Activated T-cell treated with anti-CD3 and anti-CD28 coated beads, Interleukin-2, amount 50 U/mL, for 24 hours (primary cell): ENCODE measurements around the gene CD2.

Source experiments
- DNase-seq: peaks from one replicate; pipeline ENCODE4 v3.0.0-alpha.2; 2020
- H3K27ac Mint-ChIP-seq: 2 replicates; pipeline ENCODE4 v1.8.0; 2020; ENCODE audit warnings: mild to moderate bottlenecking, mixed read lengths
- H3K27me3 Mint-ChIP-seq: 2 replicates; pipeline ENCODE4 v1.8.0; 2020; ENCODE audit warnings: mixed read lengths
- H3K36me3 Mint-ChIP-seq: 2 replicates; pipeline ENCODE4 v1.8.0; 2020; ENCODE audit warnings: low read depth, mixed read lengths
- H3K4me1 Mint-ChIP-seq: 2 replicates; pipeline ENCODE4 v1.8.0; 2020; ENCODE audit warnings: low read depth, mixed read lengths
- H3K4me3 Mint-ChIP-seq: 2 replicates; pipeline ENCODE4 v1.8.0; 2020; ENCODE audit warnings: mild to moderate bottlenecking, moderate library complexity, mixed read lengths
- H3K9me3 Mint-ChIP-seq: 2 replicates; pipeline ENCODE4 v1.8.0; 2020; ENCODE audit warnings: mixed read lengths

CD2 gene

GRCh38 chr1:116754198-116754977 lies at the start of gene CD2:
Gene CD2 (plus strand): TSS chr1:116754430. CDS start chr1:116754493, 63 bp downstream.
- H3K4me1 Mint-ChIP-seq, result peaks cover 34% of the 10 kb centered on the region
- H3K27ac Mint-ChIP-seq, result peak within 1 kb of the TSS; percentile 97
- no peaks in the 10 kb centered on the region for H3K27me3 Mint-ChIP-seq
- peaks cover 65% of the 10 kb centered on the region for H3K36me3 Mint-ChIP-seq
- peak within 1 kb of the TSS; percentile 94 for H3K4me3 Mint-ChIP-seq
- H3K9me3 Mint-ChIP-seq, result peaks cover 9% of the 10 kb centered on the region
- peak; percentile 66 for DNase-seq

DNA sequence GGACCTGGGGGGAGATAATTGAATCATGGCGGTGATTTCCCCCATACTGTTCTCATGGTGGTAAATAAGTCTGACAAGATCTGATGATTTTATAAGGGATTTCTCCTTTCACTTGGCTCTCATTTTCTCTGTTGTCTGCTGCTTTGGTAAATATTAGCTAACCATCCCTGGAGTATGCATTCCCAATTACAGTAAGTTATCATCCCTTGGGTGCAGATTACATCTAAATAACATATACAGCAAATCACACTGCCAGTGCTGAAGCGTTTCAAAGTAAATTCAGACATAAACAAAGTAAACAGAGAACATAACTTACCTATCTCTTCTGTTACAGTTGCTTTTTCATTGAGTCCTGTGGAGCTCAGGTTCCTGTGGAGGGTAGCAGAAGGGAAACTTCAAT lies 48.1 kb upstream of the CD2 start:
- Mint-ChIP-seq H3K9me3 (peaks cover 5% of the 10 kb centered on the region), H3K36me3 (no peaks in the 10 kb centered on the region), H3K27ac (no peak overlapping the region), H3K4me1 (peaks cover under 1% of the 10 kb centered on the region), H3K27me3 (no peaks in the 10 kb centered on the region), H3K4me3 (no peak overlapping the region)
- no peak for DNase-seq

GRCh38 chr1:116706841-116707240 lies 47.4 kb upstream of the CD2 start:
- H3K27me3 Mint-ChIP-seq, result no peaks in the 10 kb centered on the region
- no peak for DNase-seq
- no peak overlapping the region for H3K4me3 Mint-ChIP-seq
- H3K9me3 Mint-ChIP-seq, result peaks cover 3% of the 10 kb centered on the region
- no peaks in the 10 kb centered on the region for H3K36me3 Mint-ChIP-seq
- no peak overlapping the region for H3K27ac Mint-ChIP-seq
- H3K4me1 Mint-ChIP-seq, result peaks cover 3% of the 10 kb centered on the region

DNA sequence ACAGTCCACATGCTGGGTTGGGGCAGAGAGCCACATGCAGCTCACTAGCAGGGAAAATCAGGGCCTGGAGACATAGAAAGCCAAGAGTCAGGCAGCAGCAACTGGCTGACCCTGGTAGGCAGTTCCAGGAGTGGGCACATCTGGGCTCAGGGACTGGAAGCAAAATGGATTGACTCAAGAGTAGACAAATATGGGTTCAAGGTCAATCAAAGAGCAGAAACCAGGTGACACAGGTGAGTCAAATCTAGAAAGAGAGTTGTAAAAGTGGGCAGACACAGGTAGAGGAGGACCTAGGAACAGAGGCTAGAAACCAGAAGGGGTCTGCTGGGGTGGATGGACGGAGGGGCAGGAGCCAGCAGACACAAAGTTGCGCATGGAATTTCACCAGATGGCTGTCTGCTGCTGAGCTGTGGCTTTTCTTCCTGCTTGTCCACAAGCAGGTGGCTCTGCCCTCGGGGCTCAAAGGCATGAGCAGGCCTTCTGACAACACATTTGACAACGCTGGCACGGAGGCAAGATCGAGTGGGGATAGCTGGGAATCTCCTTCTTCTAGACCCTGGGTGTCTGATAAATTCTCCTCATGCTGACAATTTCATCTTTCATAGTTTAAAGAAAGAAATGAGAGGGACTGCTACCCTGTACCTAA lies 45.9 kb upstream of the CD2 start:
- no peak for DNase-seq
- Mint-ChIP-seq H3K4me1 (peaks cover 11% of the 10 kb centered on the region), H3K36me3 (no peaks in the 10 kb centered on the region), H3K27me3 (no peaks in the 10 kb centered on the region), H3K27ac (no peak overlapping the region), H3K4me3 (no peak overlapping the region), H3K9me3 (peaks cover 3% of the 10 kb centered on the region)

DNA sequence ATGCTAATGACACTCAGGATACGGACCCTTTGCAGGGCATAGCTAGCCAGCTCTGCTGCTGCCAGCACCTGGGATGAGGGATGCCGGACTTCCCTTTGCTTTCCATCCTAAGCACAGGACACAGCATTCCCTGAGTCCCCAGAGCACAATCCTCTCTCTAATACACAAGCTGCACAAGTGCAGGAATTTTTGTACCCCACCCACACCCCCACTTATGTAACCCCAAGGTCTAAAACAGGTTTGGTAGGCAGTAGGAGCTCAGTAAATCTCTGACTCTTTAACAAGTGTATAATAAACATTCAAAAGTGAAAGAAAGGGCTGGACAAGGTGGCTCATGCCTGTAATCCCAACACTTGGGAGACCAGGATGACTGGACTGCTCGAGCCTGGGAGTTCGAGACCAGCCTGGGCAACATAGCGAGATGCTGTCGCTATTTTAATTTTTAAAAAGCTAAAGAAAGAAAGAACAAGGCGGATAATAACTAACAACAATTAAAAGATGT lies 44.5 kb upstream of the CD2 start:
- no peaks in the 10 kb centered on the region for H3K27me3 Mint-ChIP-seq
- no peak for DNase-seq
- no peaks in the 10 kb centered on the region for H3K36me3 Mint-ChIP-seq
- H3K4me3 Mint-ChIP-seq, result no peak overlapping the region
- peaks cover 11% of the 10 kb centered on the region for H3K4me1 Mint-ChIP-seq
- H3K27ac Mint-ChIP-seq, result no peak overlapping the region
- peaks cover 3% of the 10 kb centered on the region for H3K9me3 Mint-ChIP-seq

- no peak overlapping the region for H3K4me3 Mint-ChIP-seq
- H3K36me3 Mint-ChIP-seq, result no peaks in the 10 kb centered on the region
- peaks cover 11% of the 10 kb centered on the region for H3K4me1 Mint-ChIP-seq
- H3K9me3 Mint-ChIP-seq, result peaks cover 3% of the 10 kb centered on the region
- H3K27ac Mint-ChIP-seq, result no peak overlapping the region
- H3K27me3 Mint-ChIP-seq, result no peaks in the 10 kb centered on the region
- no peak for DNase-seq
Measured at GRCh38 chr1:116710420-116711262, 43.6 kb upstream of the CD2 start.

DNA sequence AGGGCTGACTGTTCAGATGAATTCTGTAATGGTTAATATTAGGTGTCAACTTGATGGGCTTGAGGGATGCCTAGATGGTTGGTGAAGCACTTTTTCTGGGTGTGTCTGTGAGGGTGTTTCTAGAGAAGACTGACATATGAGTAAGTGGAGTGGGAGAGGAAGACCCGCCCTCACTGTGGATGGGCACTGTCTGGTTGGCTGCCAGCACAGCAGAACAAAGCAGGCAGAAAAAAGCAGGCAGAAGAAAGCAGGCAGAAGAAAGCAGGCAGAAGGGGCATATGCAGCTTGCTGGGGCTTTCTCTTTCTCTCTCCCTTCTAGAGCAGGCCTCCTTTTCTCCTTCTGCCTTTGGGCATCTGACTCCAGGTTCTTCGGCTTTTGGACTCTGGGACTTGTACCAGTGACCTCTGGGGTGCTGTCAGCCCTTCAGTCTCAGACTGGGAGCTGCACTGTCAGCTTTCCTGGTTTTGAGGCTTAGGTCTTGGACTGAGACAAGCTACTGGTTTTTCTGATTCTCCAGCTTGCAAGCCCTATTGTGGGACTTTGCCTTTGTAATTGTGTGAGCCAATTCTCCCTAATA lies 42.9 kb upstream of the CD2 start:
- H3K27ac Mint-ChIP-seq, result no peak overlapping the region

DNA sequence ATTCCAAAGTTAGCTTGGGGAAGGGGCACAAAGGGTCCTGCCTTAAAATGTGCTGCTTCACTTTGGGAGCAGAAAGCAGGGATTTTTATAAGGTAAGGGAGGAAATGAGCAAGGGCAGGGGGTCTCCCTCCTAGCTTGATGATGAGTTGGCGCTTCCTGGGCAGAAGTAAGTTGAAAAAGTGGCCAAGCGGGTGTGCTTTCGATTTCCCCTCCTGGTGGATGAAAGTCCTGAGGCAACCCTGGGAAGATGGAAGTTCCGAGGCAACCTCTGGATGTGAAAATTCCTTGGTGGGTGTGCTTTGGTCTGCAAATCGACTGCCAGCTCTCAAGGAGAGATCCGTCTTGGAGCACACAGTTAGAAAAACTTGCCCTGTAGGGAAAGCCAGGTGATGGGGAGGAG lies 41.7 kb upstream of the CD2 start:
- H3K27me3 Mint-ChIP-seq, result no peaks in the 10 kb centered on the region
- no peak overlapping the region for H3K27ac Mint-ChIP-seq
- H3K36me3 Mint-ChIP-seq, result no peaks in the 10 kb centered on the region
- DNase-seq, result no peak
- no peaks in the 10 kb centered on the region for H3K9me3 Mint-ChIP-seq
- H3K4me3 Mint-ChIP-seq, result no peak overlapping the region
- peaks cover 11% of the 10 kb centered on the region for H3K4me1 Mint-ChIP-seq

More for the DNA sequence above, 42.9 kb upstream of the CD2 start:
- Mint-ChIP-seq H3K9me3 (no peaks in the 10 kb centered on the region), H3K27me3 (no peaks in the 10 kb centered on the region), H3K4me1 (peaks cover 11% of the 10 kb centered on the region), H3K4me3 (no peak overlapping the region), H3K36me3 (no peaks in the 10 kb centered on the region)
- no peak for DNase-seq

DNA sequence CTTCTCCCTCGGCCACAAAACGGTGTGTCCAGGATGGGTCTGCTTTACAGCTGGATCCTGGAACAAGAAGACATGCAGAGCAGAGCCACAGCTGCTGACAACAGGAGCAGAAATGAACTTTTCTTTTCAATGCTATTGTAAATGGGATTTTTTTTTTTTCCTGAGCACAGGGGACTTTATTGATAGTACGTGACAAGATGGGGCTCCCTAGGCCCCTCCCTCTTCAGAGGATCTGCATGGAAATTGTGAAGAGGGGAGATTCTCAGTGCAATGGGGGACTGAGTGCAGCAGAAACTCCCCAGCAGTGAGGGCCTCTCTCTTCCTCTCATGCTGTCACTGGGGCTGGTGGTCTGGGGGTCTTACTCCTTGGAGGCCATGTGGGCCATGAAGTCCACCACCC lies 40.8 kb upstream of the CD2 start:
- H3K4me1 Mint-ChIP-seq, result peaks cover 11% of the 10 kb centered on the region

DNA sequence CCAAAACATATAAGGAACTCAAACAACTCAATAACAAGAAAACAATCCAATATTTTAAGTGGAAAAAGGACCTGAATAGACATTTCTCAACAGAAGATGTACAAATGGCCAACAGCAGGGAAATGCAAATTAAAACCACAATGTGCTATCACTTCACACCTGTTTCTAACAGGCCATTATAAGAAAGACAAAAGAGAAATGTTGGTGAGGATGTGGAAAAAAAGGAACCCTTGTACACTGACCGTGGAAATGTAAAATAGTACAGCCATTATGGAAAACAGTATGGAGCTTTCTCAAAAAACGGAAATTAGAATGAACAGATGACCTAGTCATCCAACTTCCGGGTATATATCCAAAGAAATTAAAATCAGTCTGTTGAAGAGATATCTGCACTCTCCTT lies 37.8 kb upstream of the CD2 start:
- H3K27ac Mint-ChIP-seq, result no peak overlapping the region
- H3K27me3 Mint-ChIP-seq, result no peaks in the 10 kb centered on the region

More for the DNA sequence above, 40.8 kb upstream of the CD2 start:
- no peak overlapping the region for H3K4me3 Mint-ChIP-seq
- DNase-seq, result no peak
- no peak overlapping the region for H3K27ac Mint-ChIP-seq
- H3K27me3 Mint-ChIP-seq, result no peaks in the 10 kb centered on the region
- no peaks in the 10 kb centered on the region for H3K9me3 Mint-ChIP-seq
- no peaks in the 10 kb centered on the region for H3K36me3 Mint-ChIP-seq

GRCh38 chr1:116717318-116717717 lies 36.9 kb upstream of the CD2 start:
- Mint-ChIP-seq H3K27me3 (no peaks in the 10 kb centered on the region), H3K27ac (no peak overlapping the region), H3K9me3 (no peaks in the 10 kb centered on the region), H3K36me3 (no peaks in the 10 kb centered on the region), H3K4me1 (peaks cover 5% of the 10 kb centered on the region), H3K4me3 (no peak overlapping the region)
- DNase-seq, result no peak

More for the DNA sequence above, 37.8 kb upstream of the CD2 start:
- Mint-ChIP-seq H3K9me3 (no peaks in the 10 kb centered on the region), H3K4me1 (peaks cover 8% of the 10 kb centered on the region), H3K36me3 (no peaks in the 10 kb centered on the region), H3K4me3 (no peak overlapping the region)
- no peak for DNase-seq

DNA sequence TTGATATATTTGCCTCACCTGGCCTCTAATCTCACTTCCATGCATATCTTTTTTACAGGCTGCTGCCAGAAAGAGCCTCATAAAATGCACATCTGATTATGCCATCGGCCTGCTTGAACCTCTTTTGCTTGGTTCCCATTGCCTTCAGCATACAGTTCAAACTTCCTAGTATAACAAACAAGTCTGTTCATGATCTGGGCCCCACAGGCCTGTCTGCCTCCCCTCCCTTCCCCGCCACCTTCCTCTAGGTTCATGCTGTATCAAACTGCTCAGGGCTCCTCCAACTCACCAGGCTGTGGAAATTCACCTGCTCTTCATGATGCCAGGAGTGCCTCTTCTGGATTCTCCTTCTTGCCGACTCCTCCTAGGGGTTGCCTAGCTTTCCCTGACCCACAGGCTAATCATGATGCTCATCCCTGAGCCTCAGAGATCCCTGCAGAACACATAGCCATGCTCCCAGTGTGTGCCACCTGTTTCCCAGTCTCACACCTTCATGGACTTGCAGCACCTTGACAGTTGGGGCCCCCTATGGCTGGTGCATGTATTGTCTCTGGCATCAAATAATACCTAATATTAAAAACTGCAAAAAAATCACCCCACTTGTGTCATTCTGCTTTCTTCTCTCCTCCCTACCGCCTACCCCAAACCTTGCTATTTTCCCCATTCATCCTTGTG lies 33.7 kb upstream of the CD2 start:
- Mint-ChIP-seq H3K4me1 (peaks cover 5% of the 10 kb centered on the region), H3K9me3 (no peaks in the 10 kb centered on the region), H3K27me3 (no peaks in the 10 kb centered on the region), H3K27ac (no peak overlapping the region), H3K4me3 (no peak overlapping the region), H3K36me3 (no peaks in the 10 kb centered on the region)
- no peak for DNase-seq

GRCh38 chr1:116721039-116721405 lies 33.2 kb upstream of the CD2 start:
- DNase-seq, result no peak
- H3K36me3 Mint-ChIP-seq, result no peaks in the 10 kb centered on the region
- H3K27me3 Mint-ChIP-seq, result no peaks in the 10 kb centered on the region

DNA sequence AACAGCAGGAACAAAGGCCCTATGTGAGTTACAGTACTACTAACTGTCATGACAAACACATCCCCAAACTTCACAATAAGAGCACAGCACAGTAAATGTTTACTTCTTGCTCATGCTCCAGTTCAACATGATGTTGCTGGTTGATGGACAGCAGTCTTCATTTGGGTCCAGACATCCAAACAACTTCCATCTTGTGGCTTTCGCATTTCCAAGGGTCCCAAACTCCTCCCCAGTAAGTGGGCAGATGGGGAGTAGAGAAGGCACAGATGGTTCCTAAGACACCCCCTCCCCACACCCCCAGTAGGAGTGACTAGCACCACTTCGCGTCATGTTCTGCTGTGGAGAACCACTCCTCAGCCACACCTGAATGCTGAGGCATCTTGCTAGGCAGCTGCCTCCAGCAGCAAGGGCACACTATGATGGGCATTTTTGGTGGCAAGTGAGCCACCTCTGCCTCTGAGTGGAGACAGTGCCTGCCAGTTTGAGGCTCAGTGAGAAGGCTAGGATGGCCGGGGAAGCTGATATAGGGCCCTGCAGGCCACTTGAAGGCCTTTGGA lies 32.7 kb upstream of the CD2 start:
- no peaks in the 10 kb centered on the region for H3K36me3 Mint-ChIP-seq
- peaks cover 12% of the 10 kb centered on the region for H3K4me1 Mint-ChIP-seq
- H3K9me3 Mint-ChIP-seq, result no peaks in the 10 kb centered on the region
- no peak overlapping the region for H3K4me3 Mint-ChIP-seq
- no peak overlapping the region for H3K27ac Mint-ChIP-seq
- no peak for DNase-seq
- no peaks in the 10 kb centered on the region for H3K27me3 Mint-ChIP-seq

More at GRCh38 chr1:116721039-116721405, 33.2 kb upstream of the CD2 start:
- Mint-ChIP-seq H3K4me3 (no peak overlapping the region), H3K27ac (no peak overlapping the region), H3K9me3 (no peaks in the 10 kb centered on the region), H3K4me1 (peaks cover 7% of the 10 kb centered on the region)
